GM12878 (cell line): ENCODE results near the gene UTP4. TPM values are rescaled to one million over a fixed set of nuclear protein-coding genes. Genes with fewer than 3 reads are reported as not detected.

Experiments
- ATAC-seq: fragments of 200-7000 bp; cut with Tn5 transposase; 3 replicates; pipeline ENCODE4 v1.9.1; 2020; ENCODE audit warnings: mild to moderate bottlenecking, moderate library complexity
- BruUV-seq: library from RNA; stranded (reverse); fragments of 400-500 nt; replicated peaks from 2 replicates; lab custom pipeline; 2021; lab: Mats Ljungman, UMichigan
- CTCF ChIA-PET: fragments of 300-600 bp; sonication (Branson Sonifier 250); formaldehyde crosslinking; extraction: SDS; loops from one replicate; lab custom pipeline; 2021; ENCODE audit warnings: inconsistent platforms; lab: Yijun Ruan, JAX
- POLR2A ChIA-PET: fragments of 350-600 bp; formaldehyde crosslinking; extraction: SDS; loops from one replicate; lab custom pipeline; 2021; ENCODE audit warnings: inconsistent platforms; lab: Charles Lee
- RAD21 ChIA-PET: fragments of 300-600 bp; sonication (Branson Sonifier 250); formaldehyde crosslinking; loops from one replicate; lab custom pipeline; 2023; ENCODE audit warnings: antibody characterized with exemption; ENCODE audit not compliant: unreplicated experiment; lab: Charles Lee
- SMC1A ChIA-PET: fragments of 300-600 bp; sonication (Branson Sonifier 250); formaldehyde crosslinking; loops from one replicate; lab custom pipeline; 2023; ENCODE audit not compliant: unreplicated experiment, uncharacterized antibody; lab: Charles Lee
- DNase-seq: peaks from one replicate; pipeline ENCODE4 v3.0.0-alpha.2; 2011; ENCODE audit warnings: low read depth, low spot score
- FAIRE-seq: peaks from 3 replicates; lab custom pipeline; 2011; peaks lifted over from hg19 to GRCh38; lab: Jason Lieb, UNC
- H2AFZ ChIP-seq: 2 replicates; pipeline ENCODE4 v1.6.0; 2011; ENCODE audit warnings: low read depth, low read length, control low read depth; ENCODE audit not compliant: control insufficient read depth
- H3K27ac ChIP-seq: 2 replicates; pipeline ENCODE4 v1.5.1; 2011; ENCODE audit warnings: control low read depth; ENCODE audit not compliant: control insufficient read depth, insufficient read depth
- H3K27me3 ChIP-seq, 2 experiments: replicated peaks in 1 of 2; 2 replicates each; pipeline versions ENCODE4 v1.6.0 to v1.6.1; 2011; ENCODE audit warnings: low read length in 1 of 2; ENCODE audit not compliant: control insufficient read depth in 2 of 2, insufficient read depth in 2 of 2
- H3K36me3 ChIP-seq, 2 experiments: 2 replicates each; pipeline ENCODE4 v1.5.1; 2011; ENCODE audit warnings: low read length in 1 of 2; ENCODE audit not compliant: control insufficient read depth in 2 of 2, insufficient read depth in 2 of 2
- H3K4me1 ChIP-seq: 2 replicates; pipeline ENCODE4 v1.6.1; 2011; ENCODE audit warnings: mild to moderate bottlenecking, low read length, moderate library complexity, mixed read lengths; ENCODE audit not compliant: control insufficient read depth, insufficient read depth
- H3K4me2 ChIP-seq: 2 replicates; pipeline ENCODE4 v1.6.0; 2011; ENCODE audit warnings: control low read depth; ENCODE audit not compliant: control insufficient read depth, insufficient read depth
- H3K4me3 ChIP-seq: fragments of 200-600 bp; sonication (generic); 2 replicates; pipeline ENCODE4 v1.5.1; 2016
- H3K79me2 ChIP-seq: 2 replicates; pipeline ENCODE4 v1.6.0; 2011; ENCODE audit warnings: low read length; ENCODE audit not compliant: control insufficient read depth, insufficient read depth
- H3K9ac ChIP-seq: 2 replicates; pipeline ENCODE4 v1.8.0; 2011; ENCODE audit warnings: low read length, control low read depth, mixed read lengths; ENCODE audit not compliant: control insufficient read depth, insufficient read depth
- H3K9me3 ChIP-seq: replicated peaks from 3 replicates; pipeline ENCODE4 v1.5.1; 2011; ENCODE audit warnings: mild to moderate bottlenecking, low read length; ENCODE audit not compliant: control insufficient read depth, insufficient read depth
- H4K20me1 ChIP-seq: 2 replicates; pipeline ENCODE4 v1.6.0; 2011; ENCODE audit not compliant: control insufficient read depth, insufficient read depth
- BCL11A ChIP-seq: IDR thresholded peaks from 2 replicates; pipeline ENCODE4 v1.6.1; 2011; ENCODE audit warnings: low read depth, low read length
- DPF2 ChIP-seq: fragments of 450-650 bp; IDR thresholded peaks from 2 replicates; pipeline ENCODE4 v1.6.1; 2017; ENCODE audit warnings: mild to moderate bottlenecking
- NBN ChIP-seq: fragments of 450-650 bp; IDR thresholded peaks from 2 replicates; pipeline ENCODE4 v1.6.1; 2016
- RBBP5 ChIP-seq: fragments of 200-600 bp; sonication (generic); conservative IDR thresholded peaks from 2 replicates; pipeline ENCODE4 v1.6.1; 2016
- SIN3A ChIP-seq: IDR thresholded peaks from 2 replicates; pipeline ENCODE4 v1.6.1; 2012; ENCODE audit warnings: low read depth, low read length, improper control_type of control experiment
- TCF3 ChIP-seq: IDR thresholded peaks from 2 replicates; pipeline ENCODE4 v1.6.1; 2012; ENCODE audit warnings: low read depth, mild to moderate bottlenecking, low read length, borderline replicate concordance; ENCODE audit not compliant: insufficient read depth
- ZBED1 ChIP-seq: IDR thresholded peaks from 2 replicates; pipeline ENCODE4 v1.6.1; 2016; ENCODE audit warnings: borderline replicate concordance
- ZBTB33 ChIP-seq: fragments of 450-650 bp; IDR thresholded peaks from 2 replicates; pipeline ENCODE4 v1.6.1; 2017; ENCODE audit warnings: mild to moderate bottlenecking
- WGBS: methylation state at CpG from one replicate; pipeline ENCODE4 v1.1.6; 2016; ENCODE audit warnings: low lambda C conversion rate; ENCODE audit not compliant: insufficient replicate concordance, insufficient coverage; ENCODE audit errors: missing lambda C conversion rate; 5-methylcytosine and 5-hydroxymethylcytosine counted together
- in situ Hi-C: fragments of 300-500 bp; cut with MboI; formaldehyde crosslinking; loops from 9 replicates; pipeline ENCODE4 v1.14.3; 2018; ENCODE audit warnings: mixed read lengths
- intact Hi-C: fragments of 100-400 bp; cut with micrococcal nuclease; formaldehyde crosslinking; loops from one replicate; pipeline ENCODE4 v1.14.2; 2022; ENCODE audit not compliant: unreplicated experiment
- polyA plus RNA-seq, 11 experiments: library from polyadenylated mRNA; depleted of rRNA in 4 of 11; unstranded in 6 of 11; stranded (reverse) in 5 of 11; fragments of >200 nt; fragmentation: Nextera tagmentation in 4 of 11; fragmentation: Illumina TruSeq in 1 of 11; extraction: Ambion mirVana in 4 of 11; extraction: Trizol in 1 of 11; gene quantifications; 1 replicate in 1 of 11; 2 replicates in 10 of 11; pipeline versions ENCODE4 v1.2.1 to v1.2.3, GENCODE V29; 2011 to 2016; ENCODE audit warnings: inconsistent platforms in 2 of 11, missing spikeins in 2 of 11, low read depth in 1 of 11
- total RNA-seq, 4 experiments: library from RNA; depleted of rRNA in 3 of 4; stranded (reverse); fragments of >200 nt in 3 of 4; fragmentation: Illumina TruSeq in 1 of 4; extraction: Trizol in 1 of 4; gene quantifications; 2 replicates each; pipeline versions ENCODE4 v1.2.1 to v1.2.3, GENCODE V29; 2013 to 2021

Gene UTP4
- total and polyA plus RNA-seq, 10 of the 15 experiments (the other 5 are each of a cell fraction or from before 2014, with no cell fraction given): 32.5 to 131 (median 84.0) TPM

- Histone ChIP-seq H3K4me1 (no peaks in the 10 kb centered on the region; the same call in 1 of the 2 replicates), H3K27me3 (no peaks in the 10 kb centered on the region; a peak in 1 of 4 replicates), H3K36me3 (no peaks in the 10 kb centered on the region), H2AFZ (no peak overlapping the region), H4K20me1 (no peaks in the 10 kb centered on the region), H3K4me3 (no peak overlapping the region), H3K9me3 (no peaks in the 10 kb centered on the region), H3K27ac (no peak overlapping the region), H3K9ac (no peak overlapping the region), H3K79me2 (no peaks in the 10 kb centered on the region), H3K4me2 (no peak overlapping the region)
- in situ Hi-C loops: no loop called here
- no TSS peak for BruUV-seq
- ChIA-PET SMC1A (interaction anchor here (1.0 to 2.0 kb wide), 2 partner anchors 13 to 15 kb away, joined by 3 to 5 read pairs; no protein-coding TSS in a partner anchor), CTCF (interaction anchor here (0.9 kb wide), 1 partner anchor 11 kb away, joined by 5 read pairs; no protein-coding TSS in a partner anchor), POLR2A (interaction anchor here (0.5 to 0.7 kb wide), 2 partner anchors 132 to 873 kb away, joined by 3 to 4 read pairs; no protein-coding TSS in a partner anchor), RAD21 (no interaction called here)
- no peak for DNase-seq
- no peak for FAIRE-seq
- TF ChIP-seq BCL11A (no peak), ZBTB33 (no peak), RBBP5 (no peak), DPF2 (no peak), NBN (no peak), SIN3A (no peak), ZBED1 (no peak), TCF3 (no peak)
- 65% methylated on average over 11 of the region's 11 CpGs for WGBS
- ATAC-seq: no peak
- intact Hi-C loops: loop anchor here (5.0 kb wide), 1 partner anchor 198 kb away; no protein-coding TSS in a partner anchor
These were observed 32.3 kb upstream of the UTP4 start for GRCh38 chr16:69100071-69100691.
